H9 (cell line): ENCODE measurements around the gene CDKAL1. TPM values are rescaled to one million over a fixed set of nuclear protein-coding genes. Genes with fewer than 3 reads are reported as not detected.
A peak's percentile ranks its signal among the peaks of the same experiment; 100 is the strongest.

ENCODE experiments used
- DNase-seq: peaks from one replicate; pipeline ENCODE4 v3.0.0-alpha.2; 2017
- H2AFZ ChIP-seq: one replicate; pipeline ENCODE4 v1.6.1; 2013; ENCODE audit warnings: mild to moderate bottlenecking, low read length, control low read depth, moderate library complexity
- H2AK5ac ChIP-seq: 2 replicates; pipeline ENCODE4 v1.6.1; 2013; ENCODE audit warnings: low read length, control low read depth, mixed read lengths; ENCODE audit not compliant: insufficient read length
- H2BK120ac ChIP-seq: one replicate; pipeline ENCODE4 v1.6.1; 2013; ENCODE audit warnings: low read depth, mild to moderate bottlenecking, low read length, control low read depth, inconsistent platforms; ENCODE audit not compliant: poor library complexity, severe bottlenecking
- H2BK12ac ChIP-seq: 2 replicates; pipeline ENCODE4 v1.6.1; 2013; ENCODE audit warnings: low read length, control low read depth, mixed read lengths, low read depth; ENCODE audit not compliant: insufficient read length
- H2BK15ac ChIP-seq: 2 replicates; pipeline ENCODE4 v1.6.1; 2013; ENCODE audit warnings: low read depth, low read length, control low read depth
- H2BK20ac ChIP-seq: one replicate; pipeline ENCODE4 v1.6.1; 2013; ENCODE audit warnings: low read depth, mild to moderate bottlenecking, low read length, control low read depth, inconsistent platforms; ENCODE audit not compliant: poor library complexity, severe bottlenecking
- H2BK5ac ChIP-seq: 2 replicates; pipeline ENCODE4 v1.6.1; 2013; ENCODE audit warnings: low read length, control low read depth, mixed read lengths; ENCODE audit not compliant: insufficient read length
- H3K14ac ChIP-seq: 2 replicates; pipeline ENCODE4 v1.6.1; 2013; ENCODE audit warnings: low read length, control low read depth; ENCODE audit not compliant: insufficient read depth
- H3K18ac ChIP-seq: 2 replicates; pipeline ENCODE4 v1.6.1; 2013; ENCODE audit warnings: low read depth, mild to moderate bottlenecking, mixed read lengths, low read length, control low read depth; ENCODE audit not compliant: insufficient read length
- H3K23ac ChIP-seq: 2 replicates; pipeline ENCODE4 v1.6.1; 2013; ENCODE audit warnings: low read length, control low read depth, mixed read lengths, low read depth; ENCODE audit not compliant: insufficient read length
- H3K23me2 ChIP-seq: 2 replicates; pipeline ENCODE4 v1.6.1; 2013; ENCODE audit warnings: low read depth, mild to moderate bottlenecking, mixed read lengths, low read length, control low read depth; ENCODE audit not compliant: insufficient read length, poor library complexity, severe bottlenecking
- H3K27ac ChIP-seq: 2 replicates; pipeline ENCODE4 v1.5.1; 2013; ENCODE audit warnings: low read length, control low read depth, mixed read lengths, low read depth; ENCODE audit not compliant: insufficient read length
- H3K27me3 ChIP-seq: 2 replicates; pipeline ENCODE4 v1.6.1; 2013; ENCODE audit warnings: low read length, control low read depth, inconsistent platforms; ENCODE audit not compliant: insufficient read depth
- H3K4ac ChIP-seq: 2 replicates; pipeline ENCODE4 v1.6.1; 2013; ENCODE audit warnings: low read depth, mild to moderate bottlenecking, control low read depth, inconsistent platforms, low read length, moderate library complexity
- H3K4me1 ChIP-seq: 2 replicates; pipeline ENCODE4 v1.6.1; 2013; ENCODE audit warnings: low read length, control low read depth, inconsistent platforms; ENCODE audit not compliant: insufficient read depth
- H3K4me2 ChIP-seq: 2 replicates; pipeline ENCODE4 v1.6.1; 2013; ENCODE audit warnings: low read length, control low read depth, mixed read lengths; ENCODE audit not compliant: insufficient read length, insufficient read depth
- H3K56ac ChIP-seq: 2 replicates; pipeline ENCODE4 v1.6.1; 2013; ENCODE audit warnings: low read depth, mild to moderate bottlenecking, mixed read lengths, low read length, control low read depth; ENCODE audit not compliant: insufficient read length
- H3K79me1 ChIP-seq: 2 replicates; pipeline ENCODE4 v1.6.1; 2013; ENCODE audit warnings: low read depth, mild to moderate bottlenecking, moderate library complexity, low read length, control low read depth, inconsistent platforms; ENCODE audit not compliant: insufficient read depth, poor library complexity, severe bottlenecking
- H3K79me2 ChIP-seq: 2 replicates; pipeline ENCODE4 v1.6.1; 2013; ENCODE audit warnings: low read length, control low read depth, inconsistent platforms; ENCODE audit not compliant: insufficient read depth
- H3K9ac ChIP-seq: 2 replicates; pipeline ENCODE4 v1.6.1; 2013; ENCODE audit warnings: low read length, control low read depth, mixed read lengths; ENCODE audit not compliant: insufficient read length; ENCODE audit errors: extremely low read depth
- H3K9me3 ChIP-seq: one replicate; pipeline ENCODE4 v1.6.1; 2013; ENCODE audit warnings: low read depth, low read length, inconsistent platforms; ENCODE audit not compliant: control insufficient read depth
- H3T11ph ChIP-seq: one replicate; pipeline ENCODE4 v1.6.1; 2013; ENCODE audit warnings: mild to moderate bottlenecking, low read length, control low read depth, inconsistent platforms
- H4K20me1 ChIP-seq: one replicate; pipeline ENCODE4 v1.6.1; 2013; ENCODE audit not compliant: control insufficient read depth, insufficient read length, insufficient read depth
- H4K5ac ChIP-seq: 2 replicates; pipeline ENCODE4 v1.6.1; 2013; ENCODE audit warnings: low read depth, mild to moderate bottlenecking, mixed read lengths, low read length, control low read depth; ENCODE audit not compliant: insufficient read length
- H4K8ac ChIP-seq: replicated peaks from 2 replicates; pipeline ENCODE4 v1.6.1; 2013; ENCODE audit warnings: low read length, control low read depth, mixed read lengths, low read depth; ENCODE audit not compliant: insufficient read length
- H4K91ac ChIP-seq: 2 replicates; pipeline ENCODE4 v1.6.1; 2013; ENCODE audit warnings: low read depth, mild to moderate bottlenecking, moderate library complexity, mixed read lengths, low read length, control low read depth; ENCODE audit not compliant: insufficient read length
- H3K27ac Mint-ChIP-seq, 3 experiments: 2 replicates in 2 of 3; 3 replicates in 1 of 3; pipeline ENCODE4 v1.8.0; 2020 to 2021; ENCODE audit warnings: mixed read lengths in 3 of 3, mild to moderate bottlenecking in 1 of 3, moderate library complexity in 1 of 3
- H3K27me3 Mint-ChIP-seq: 2 replicates; pipeline ENCODE4 v1.8.0; 2021; ENCODE audit warnings: low read depth, mild to moderate bottlenecking, moderate library complexity, mixed read lengths
- H3K36me3 Mint-ChIP-seq, 3 experiments: 2 replicates in 2 of 3; 3 replicates in 1 of 3; pipeline ENCODE4 v1.8.0; 2020 to 2021; ENCODE audit warnings: low read depth in 3 of 3, mixed read lengths in 3 of 3; ENCODE audit not compliant: insufficient read depth in 1 of 3
- H3K4me1 Mint-ChIP-seq, 2 experiments: 2 replicates each; pipeline ENCODE4 v1.8.0; 2020; ENCODE audit warnings: mixed read lengths in 2 of 2
- H3K4me3 Mint-ChIP-seq, 2 experiments: 2 replicates in 1 of 2; 3 replicates in 1 of 2; pipeline ENCODE4 v1.8.0; 2020 to 2021; ENCODE audit warnings: mild to moderate bottlenecking in 2 of 2, mixed read lengths in 2 of 2, moderate library complexity in 1 of 2
- H3K9me3 Mint-ChIP-seq, 2 experiments: 2 replicates in 1 of 2; 3 replicates in 1 of 2; pipeline ENCODE4 v1.8.0; 2020; ENCODE audit warnings: mild to moderate bottlenecking in 2 of 2, mixed read lengths in 2 of 2, moderate library complexity in 1 of 2
- CTCF ChIP-seq: fragments of 200-600 bp; sonication (generic); conservative IDR thresholded peaks from 3 replicates; pipeline ENCODE4 v1.8.0; 2021; ENCODE audit warnings: antibody characterized with exemption, mild to moderate bottlenecking
- WGBS: extraction: QIAGEN DNeasy Blood & Tissue Kit; methylation state at CpG from one replicate; pipeline ENCODE4 v1.1.7; 2013; ENCODE audit warnings: missing lambda C conversion rate, low lambda C conversion rate, mixed read lengths; ENCODE audit not compliant: insufficient read length; ENCODE audit errors: extremely low coverage; 5-methylcytosine and 5-hydroxymethylcytosine counted together
- total RNA-seq: library from RNA; stranded (reverse); gene quantifications from 2 replicates; pipeline ENCODE4 v1.2.1, GENCODE V29; 2021

Gene CDKAL1
- total RNA-seq, 1 experiment from 2014 or later: 23.0 TPM

- Histone ChIP-seq H3K23ac (no peak overlapping the region), H3K14ac (no peak overlapping the region), H3K4me1 (peaks cover 19% of the 10 kb centered on the region), H3K4me2 (peak overlapping the region; percentile 32), H4K91ac (no peak overlapping the region), H3K56ac (no peak overlapping the region), H3K4ac (no peak overlapping the region), H4K8ac (no peak overlapping the region), H2BK20ac (no peak overlapping the region), H2BK5ac (no peak overlapping the region), H3K79me2 (no peaks in the 10 kb centered on the region), H2BK15ac (no peak overlapping the region), H3K23me2 (no peaks in the 10 kb centered on the region), H3K9ac (no peak overlapping the region), H3T11ph (no peak overlapping the region), H4K20me1 (no peaks in the 10 kb centered on the region), H2AK5ac (no peak overlapping the region), H3K79me1 (no peaks in the 10 kb centered on the region), H3K9me3 (no peaks in the 10 kb centered on the region), H3K27me3 (no peaks in the 10 kb centered on the region), H2BK12ac (no peak overlapping the region), H2AFZ (no peak overlapping the region), H4K5ac (no peak overlapping the region), H3K27ac (no peak overlapping the region), H2BK120ac (no peak overlapping the region), H3K18ac (no peak overlapping the region)
- Mint-ChIP-seq H3K27me3 (no peaks in the 10 kb centered on the region), H3K4me3 (no peak overlapping the region), H3K36me3 (peaks cover 0 to 5% (median 1%) of the 10 kb centered on the region in 3 experiments; a peak in 3 of 7 replicates), H3K9me3 (no peaks in the 10 kb centered on the region), H3K27ac (peak overlapping the region in 2 of 3 experiments; percentile 2 to 5; a peak in 3 of 7 replicates), H3K4me1 (peaks cover 46 to 51% of the 10 kb centered on the region in 2 experiments)
- TF ChIP-seq CTCF: no peak
- WGBS: no CpG with 5 or more reads among the region's 4 CpGs
- DNase-seq: no peak
Measured at GRCh38 chr6:20955751-20956150, 421.5 kb downstream of the CDKAL1 start.
